Measurements from ENCODE around the gene LPCAT3. TPM values are rescaled to one million over a fixed set of nuclear protein-coding genes. Genes with fewer than 3 reads are reported as not detected.

Gene LPCAT3
- total RNA-seq, 5 donors from 2014 or later (not counting 1 experiment from before 2014, with no cell fraction given) = 19.3 to 27.6 (median 22.6) TPM

- no peak overlapping the region for H3K4me3 ChIP-seq (ENCODE audit: control insufficient read depth in 1 of 2, extremely low read depth in 1 of 2, low read length in 1 of 2)
- peaks cover 33% of the 10 kb centered on the region for H3K36me3 Mint-ChIP-seq
- 88% methylated on average over 2 of the region's 2 CpGs for WGBS (ENCODE audit: insufficient coverage)
- H3K27me3 ChIP-seq (replicated peaks in 1 of 2; ENCODE audit: control insufficient read depth in 2 of 2, extremely low read depth in 1 of 2, insufficient read depth in 2 of 2, low read length in 1 of 2) = no peaks in the 10 kb centered on the region
- H3K4me1 Mint-ChIP-seq = peaks cover 22 to 28% (median 27%) of the 10 kb centered on the region in 3 donors
- no peaks in the 10 kb centered on the region for H3K9me3 Mint-ChIP-seq
- no peak overlapping the region for H3K27ac Mint-ChIP-seq
- CTCF ChIA-PET = interaction anchor here (0.6 to 1.0 kb wide), 3 partner anchors 37 to 348 kb away, joined by 3 read pairs; partner anchors contain the start of gene LPCAT3 (in 1 of the 2)
- H3K4me3 Mint-ChIP-seq = no peak overlapping the region
- ATAC-seq (replicated peaks in 1 of 4) = no peak
- H3K27ac ChIP-seq (ENCODE audit: low read length) = no peak overlapping the region
- H3K36me3 ChIP-seq (ENCODE audit: control insufficient read depth in 2 of 2, extremely low read depth in 1 of 2, insufficient read depth in 1 of 2, low read length in 1 of 2) = peaks cover 9 to 67% of the 10 kb centered on the region in 2 donors
- POLR2A ChIA-PET = interaction anchor here in 1 of 2 donors (1.4 kb wide), 1 partner anchor 43 kb away, joined by 4 read pairs; the partner anchor contains the start of gene LPCAT3
- DNase-seq = no peak
- H3K4me1 ChIP-seq (ENCODE audit: control insufficient read depth in 1 of 2, extremely low read depth in 1 of 2, insufficient read depth in 2 of 2, low read length in 2 of 2) = peaks cover 5 to 9% of the 10 kb centered on the region in 2 experiments
- H3K27me3 Mint-ChIP-seq = no peaks in the 10 kb centered on the region
- no peaks in the 10 kb centered on the region for H3K9me3 ChIP-seq
These were observed 42.8 kb downstream of the LPCAT3 start for GRCh38 chr12:6975297-6976032.

- Histone ChIP-seq H3K4me1 (ENCODE audit: control insufficient read depth in 1 of 2, extremely low read depth in 1 of 2, insufficient read depth in 2 of 2, low read length in 2 of 2) (peaks cover 7 to 22% of the 10 kb centered on the region in 2 experiments), H3K36me3 (ENCODE audit: control insufficient read depth in 2 of 2, extremely low read depth in 1 of 2, insufficient read depth in 1 of 2, low read length in 1 of 2) (peaks cover 9 to 59% of the 10 kb centered on the region in 2 donors), H3K4me3 (ENCODE audit: control insufficient read depth in 1 of 2, extremely low read depth in 1 of 2, low read length in 1 of 2) (no peak overlapping the region), H3K9me3 (no peaks in the 10 kb centered on the region), H3K27me3 (replicated peaks in 1 of 2; ENCODE audit: control insufficient read depth in 2 of 2, extremely low read depth in 1 of 2, insufficient read depth in 2 of 2, low read length in 1 of 2) (no peaks in the 10 kb centered on the region), H3K27ac (ENCODE audit: low read length) (no peak overlapping the region)
- no peak for DNase-seq
- no peak for ATAC-seq (replicated peaks in 1 of 4)
- H3K27ac Mint-ChIP-seq = peak overlapping the region in 1 of 2 donors; percentile 28
- ChIA-PET CTCF (no interaction called here), POLR2A (interaction anchor here in 1 of 2 donors (1.4 kb wide), 1 partner anchor 44 kb away, joined by 4 read pairs; the partner anchor contains the start of gene LPCAT3)
- WGBS (ENCODE audit: insufficient coverage) = 98% methylated on average over 6 of the region's 6 CpGs
- no peaks in the 10 kb centered on the region for H3K27me3 Mint-ChIP-seq
- H3K4me3 Mint-ChIP-seq = no peak overlapping the region
- peaks cover 25 to 36% (median 34%) of the 10 kb centered on the region in 3 donors for H3K4me1 Mint-ChIP-seq
- H3K36me3 Mint-ChIP-seq = peaks cover 32% of the 10 kb centered on the region
- H3K9me3 Mint-ChIP-seq = no peaks in the 10 kb centered on the region
These were observed 44.1 kb downstream of the LPCAT3 start for GRCh38 chr12:6974180-6974579.

DNA sequence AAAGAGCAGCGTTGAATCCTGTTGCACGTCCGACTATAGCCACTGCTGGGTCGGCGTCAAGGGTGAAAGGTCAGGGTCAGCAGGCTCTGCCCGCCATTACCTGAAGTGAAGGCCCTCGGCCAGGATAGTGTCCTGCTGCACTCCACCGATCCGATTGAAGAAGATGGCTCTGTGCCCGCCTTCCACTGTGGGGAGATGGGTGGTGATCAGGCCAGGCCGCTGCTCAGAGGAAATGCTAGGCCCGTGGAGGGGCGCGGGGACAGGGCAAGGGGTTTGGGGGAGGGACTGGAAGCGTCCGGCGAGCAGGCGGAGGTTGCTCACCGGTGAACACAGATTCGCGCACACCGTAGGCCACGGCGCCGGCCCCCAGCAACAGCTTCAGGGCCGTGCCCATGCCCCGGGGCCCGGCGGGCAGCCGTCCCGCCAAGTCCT, 48.2 kb downstream of the LPCAT3 start:
- Mint-ChIP-seq H3K27me3 (no peaks in the 10 kb centered on the region), H3K4me3 (peak overlapping the region; percentile 89 to 100 (median 100)), H3K27ac (peak overlapping the region; percentile 99 to 100), H3K9me3 (no peaks in the 10 kb centered on the region), H3K36me3 (peaks cover 36% of the 10 kb centered on the region), H3K4me1 (peaks cover 37 to 50% (median 45%) of the 10 kb centered on the region in 3 donors)
- Histone ChIP-seq H3K4me3 (ENCODE audit: control insufficient read depth in 1 of 2, extremely low read depth in 1 of 2, low read length in 1 of 2) (peak overlapping the region; percentile 93 to 96), H3K27ac (ENCODE audit: low read length) (peak overlapping the region; percentile 73), H3K9me3 (no peaks in the 10 kb centered on the region), H3K36me3 (ENCODE audit: control insufficient read depth in 2 of 2, extremely low read depth in 1 of 2, insufficient read depth in 1 of 2, low read length in 1 of 2) (peaks cover 6 to 61% of the 10 kb centered on the region in 2 donors), H3K27me3 (replicated peaks in 1 of 2; ENCODE audit: control insufficient read depth in 2 of 2, extremely low read depth in 1 of 2, insufficient read depth in 2 of 2, low read length in 1 of 2) (no peaks in the 10 kb centered on the region), H3K4me1 (ENCODE audit: control insufficient read depth in 1 of 2, extremely low read depth in 1 of 2, insufficient read depth in 2 of 2, low read length in 2 of 2) (peaks cover 14 to 37% of the 10 kb centered on the region in 2 experiments)
- CTCF ChIA-PET = interaction anchor here in 1 of 2 donors (0.6 to 2.5 kb wide), 2 partner anchors 57 to 97 kb away, joined by 5 to 7 read pairs; partner anchors contain the start of gene SPSB2
- under 1% methylated on average over 31 of the region's 31 CpGs for WGBS (ENCODE audit: insufficient coverage)
- peak in 1 of 35 experiments; percentile 22 for DNase-seq
- POLR2A ChIA-PET = no interaction called here
- peak in 2 of 4 experiments; percentile 8 to 18 for ATAC-seq (replicated peaks in 1 of 4)

DNA sequence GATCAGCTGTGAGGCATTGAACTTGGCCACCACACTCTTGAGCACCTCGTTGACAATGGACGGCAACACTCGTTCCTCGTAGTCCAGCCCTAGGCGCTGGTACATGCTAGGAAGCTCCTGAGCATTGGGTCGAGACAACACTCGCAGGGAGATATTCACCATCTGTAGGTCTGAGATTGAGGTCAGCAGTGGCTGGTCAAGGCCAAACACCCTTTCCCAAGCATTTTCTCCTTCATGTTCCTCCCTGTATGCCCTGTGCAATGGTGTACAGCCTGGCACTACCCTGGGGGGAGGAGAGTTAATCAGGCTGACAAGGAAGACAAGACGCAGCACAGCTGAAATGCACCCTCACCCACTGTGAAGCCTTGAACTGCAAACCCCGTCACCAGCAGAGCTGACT, 49.9 kb downstream of the LPCAT3 start:
- Histone ChIP-seq H3K4me3 (ENCODE audit: control insufficient read depth in 1 of 2, extremely low read depth in 1 of 2, low read length in 1 of 2) (no peak overlapping the region), H3K4me1 (ENCODE audit: control insufficient read depth in 1 of 2, extremely low read depth in 1 of 2, insufficient read depth in 2 of 2, low read length in 2 of 2) (peaks cover 14 to 52% of the 10 kb centered on the region in 2 experiments), H3K27ac (ENCODE audit: low read length) (no peak overlapping the region), H3K27me3 (replicated peaks in 1 of 2; ENCODE audit: control insufficient read depth in 2 of 2, extremely low read depth in 1 of 2, insufficient read depth in 2 of 2, low read length in 1 of 2) (no peaks in the 10 kb centered on the region), H3K9me3 (no peaks in the 10 kb centered on the region), H3K36me3 (ENCODE audit: control insufficient read depth in 2 of 2, extremely low read depth in 1 of 2, insufficient read depth in 1 of 2, low read length in 1 of 2) (peaks cover 6 to 47% of the 10 kb centered on the region in 2 donors)
- 96% methylated on average over 7 of the region's 9 CpGs for WGBS (ENCODE audit: insufficient coverage)
- Mint-ChIP-seq H3K27me3 (no peaks in the 10 kb centered on the region), H3K4me1 (peaks cover 45 to 60% (median 57%) of the 10 kb centered on the region in 3 donors), H3K27ac (peak overlapping the region; percentile 99 to 100), H3K36me3 (peaks cover 33% of the 10 kb centered on the region), H3K9me3 (no peaks in the 10 kb centered on the region), H3K4me3 (peak overlapping the region; percentile 89 to 100 (median 100))
- ChIA-PET CTCF (interaction anchor here (0.5 to 2.5 kb wide), 10 partner anchors 10 to 96 kb away, joined by 3 to 25 read pairs (median 5); partner anchors contain the start of genes C12orf57 (in 1 of the 2), RNU7-1 (in 1 of the 2) and SPSB2 (in 1 of the 2)), POLR2A (interaction anchor here (0.6 to 1.7 kb wide), 3 partner anchors 25 to 355 kb away, joined by 3 to 19 read pairs (median 4); partner anchors contain the start of genes C12orf57 (in 1 of the 2) and RNU7-1 (in 1 of the 2))
- DNase-seq (no peak), ATAC-seq (replicated peaks in 1 of 4) (no peak)

- H3K9me3 Mint-ChIP-seq = no peaks in the 10 kb centered on the region
- peak overlapping the region in 1 of 2 donors; percentile 39 for H3K27ac Mint-ChIP-seq
- no peaks in the 10 kb centered on the region for H3K27me3 Mint-ChIP-seq
- Histone ChIP-seq H3K9me3 (no peaks in the 10 kb centered on the region), H3K4me1 (ENCODE audit: control insufficient read depth in 1 of 2, extremely low read depth in 1 of 2, insufficient read depth in 2 of 2, low read length in 2 of 2) (peaks cover 14 to 59% of the 10 kb centered on the region in 2 experiments), H3K27ac (ENCODE audit: low read length) (no peak overlapping the region), H3K27me3 (replicated peaks in 1 of 2; ENCODE audit: control insufficient read depth in 2 of 2, extremely low read depth in 1 of 2, insufficient read depth in 2 of 2, low read length in 1 of 2) (no peaks in the 10 kb centered on the region), H3K36me3 (ENCODE audit: control insufficient read depth in 2 of 2, extremely low read depth in 1 of 2, insufficient read depth in 1 of 2, low read length in 1 of 2) (peaks cover 3 to 46% of the 10 kb centered on the region in 2 donors), H3K4me3 (ENCODE audit: control insufficient read depth in 1 of 2, extremely low read depth in 1 of 2, low read length in 1 of 2) (no peak overlapping the region)
- no peak for ATAC-seq (replicated peaks in 1 of 4)
- H3K36me3 Mint-ChIP-seq = peaks cover 30% of the 10 kb centered on the region
- no peak for DNase-seq
- H3K4me3 Mint-ChIP-seq = no peak overlapping the region
- WGBS (ENCODE audit: insufficient coverage) = 78% methylated on average over 3 of the region's 10 CpGs
- H3K4me1 Mint-ChIP-seq = peaks cover 41 to 59% (median 54%) of the 10 kb centered on the region in 3 donors
- CTCF ChIA-PET = interaction anchor here (0.6 to 2.5 kb wide), 6 partner anchors 16 to 95 kb away, joined by 3 to 25 read pairs (median 6); partner anchors contain the start of genes C12orf57 (in 1 of the 2), RNU7-1 (in 1 of the 2) and SPSB2 (in 1 of the 2)
- POLR2A ChIA-PET = no interaction called here
These were observed 50.6 kb downstream of the LPCAT3 start for GRCh38 chr12:6967651-6968100.

DNA sequence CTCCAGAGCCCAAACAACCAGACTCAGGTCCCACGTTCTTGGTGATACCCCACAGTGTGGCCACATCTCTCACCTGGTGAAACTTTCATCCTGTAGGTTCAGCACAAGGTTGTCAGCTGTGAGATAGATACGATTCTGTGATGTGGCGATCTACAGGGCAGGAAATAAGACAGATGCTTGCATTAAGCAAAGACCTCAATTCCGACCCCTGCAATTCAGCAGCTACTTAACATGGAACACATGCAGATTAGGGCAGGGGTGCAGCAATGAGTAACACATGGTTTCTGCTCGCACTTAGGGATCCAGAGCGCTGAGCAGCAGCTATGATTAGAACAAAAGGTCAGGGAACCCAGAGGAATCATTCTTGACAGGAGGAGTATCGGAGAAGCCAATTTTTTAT, 51.9 kb downstream of the LPCAT3 start:
- 82% methylated on average over 6 of the region's 7 CpGs for WGBS (ENCODE audit: insufficient coverage)
- ChIA-PET CTCF (interaction anchor here (0.6 to 3.2 kb wide), 8 partner anchors 17 to 94 kb away, joined by 3 to 11 read pairs (median 5); partner anchors contain the start of genes C12orf57 (in 2 of the 2), RNU7-1 (in 2 of the 2) and SPSB2 (in 1 of the 2)), POLR2A (interaction anchor here (0.8 to 1.0 kb wide), 3 partner anchors 12 to 23 kb away, joined by 3 to 6 read pairs (median 3); partner anchors contain the start of genes C12orf57 (in 1 of the 2) and RNU7-1 (in 1 of the 2))

More for the DNA sequence above, 51.9 kb downstream of the LPCAT3 start:
- ATAC-seq (replicated peaks in 1 of 4) = no peak
- peaks cover 39 to 58% (median 51%) of the 10 kb centered on the region in 3 donors for H3K4me1 Mint-ChIP-seq
- H3K27ac Mint-ChIP-seq = peak overlapping the region; percentile 53 to 56
- peak in 1 of 35 experiments; percentile 1 for DNase-seq
- H3K27me3 ChIP-seq (replicated peaks in 1 of 2; ENCODE audit: control insufficient read depth in 2 of 2, extremely low read depth in 1 of 2, insufficient read depth in 2 of 2, low read length in 1 of 2) = no peaks in the 10 kb centered on the region
- peaks cover 28% of the 10 kb centered on the region for H3K36me3 Mint-ChIP-seq
- H3K9me3 ChIP-seq = no peaks in the 10 kb centered on the region
- H3K4me1 ChIP-seq (ENCODE audit: control insufficient read depth in 1 of 2, extremely low read depth in 1 of 2, insufficient read depth in 2 of 2, low read length in 2 of 2) = peaks cover 18 to 66% of the 10 kb centered on the region in 2 experiments
- H3K4me3 Mint-ChIP-seq = no peak overlapping the region
- no peak overlapping the region for H3K4me3 ChIP-seq (ENCODE audit: control insufficient read depth in 1 of 2, extremely low read depth in 1 of 2, low read length in 1 of 2)
- no peak overlapping the region for H3K27ac ChIP-seq (ENCODE audit: low read length)
- H3K36me3 ChIP-seq (ENCODE audit: control insufficient read depth in 2 of 2, extremely low read depth in 1 of 2, insufficient read depth in 1 of 2, low read length in 1 of 2) = peaks cover 3 to 43% of the 10 kb centered on the region in 2 donors
- no peaks in the 10 kb centered on the region for H3K9me3 Mint-ChIP-seq
- no peaks in the 10 kb centered on the region for H3K27me3 Mint-ChIP-seq
